Brain microvascular endothelial cell (primary cell): ENCODE measurements around the gene HMCN1.
"Not testable (repeated sequence)": the region's sequence is repeated elsewhere in the genome, so short reads cannot be mapped to it uniquely, and the experiment has no call there.

Experiments
- DNase-seq: peaks from one replicate; pipeline ENCODE4 v3.0.0-alpha.2; 2020
- H3K27ac ChIP-seq: fragments of 250-450 bp; sonication (Bioruptor Pico); 2 replicates; pipeline ENCODE4 v1.5.1; 2020; ENCODE audit warnings: mild to moderate bottlenecking, moderate library complexity
- H3K27me3 ChIP-seq: fragments of 250-450 bp; sonication (Bioruptor Pico); replicated peaks from 2 replicates; pipeline ENCODE4 v1.5.1; 2020; ENCODE audit warnings: mild to moderate bottlenecking
- H3K36me3 ChIP-seq: fragments of 250-450 bp; sonication (Bioruptor Pico); replicated peaks from 2 replicates; pipeline ENCODE4 v1.5.1; 2020; ENCODE audit warnings: mild to moderate bottlenecking
- H3K4me3 ChIP-seq: 2 replicates; pipeline ENCODE4 v1.5.1; 2011; ENCODE audit warnings: low read depth, mild to moderate bottlenecking, control low read depth, low read length, moderate library complexity
- in situ Hi-C: cut with HindIII; loops from 2 replicates; pipeline ENCODE4 v1.10.0; 2017; ENCODE audit warnings: low sequenced_read_pairs, low pct_ligation_motif_present
- TF ChIP-seq, protein P1 (sequence below): IDR thresholded peaks from 2 replicates; pipeline ENCODE4 v1.5.1; 2011; ENCODE audit warnings: low read depth, mild to moderate bottlenecking, moderate library complexity, low read length, control low read depth, inconsistent platforms; ENCODE audit errors: missing control alignments

Gene HMCN1

DNA sequence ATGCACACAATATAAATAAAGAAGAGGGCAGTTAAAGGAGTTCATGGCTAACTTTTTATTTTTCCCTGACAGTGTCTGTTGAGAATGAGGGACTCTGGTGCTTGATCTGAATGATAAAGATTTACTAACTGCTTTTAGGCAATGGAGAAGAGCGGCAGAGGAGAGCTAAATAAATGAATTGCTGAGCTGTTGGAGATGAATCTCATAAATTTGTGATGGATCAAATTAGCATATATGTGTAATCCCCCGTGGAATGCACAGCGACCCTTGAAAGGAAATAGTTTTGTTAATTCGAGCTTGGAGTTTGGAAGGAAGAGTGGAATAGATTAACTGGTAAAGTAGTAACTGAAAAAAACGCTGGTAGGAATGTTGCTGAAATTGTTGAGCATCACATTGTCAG, 40.2 kb downstream of the HMCN1 start:
- in situ Hi-C loops: no loop called here
- DNase-seq: no peak
- Histone ChIP-seq H3K27me3 (no peaks in the 10 kb centered on the region), H3K27ac (no peak overlapping the region), H3K4me3 (no peak overlapping the region), H3K36me3 (no peaks in the 10 kb centered on the region)
- TF ChIP-seq, protein P1, sequence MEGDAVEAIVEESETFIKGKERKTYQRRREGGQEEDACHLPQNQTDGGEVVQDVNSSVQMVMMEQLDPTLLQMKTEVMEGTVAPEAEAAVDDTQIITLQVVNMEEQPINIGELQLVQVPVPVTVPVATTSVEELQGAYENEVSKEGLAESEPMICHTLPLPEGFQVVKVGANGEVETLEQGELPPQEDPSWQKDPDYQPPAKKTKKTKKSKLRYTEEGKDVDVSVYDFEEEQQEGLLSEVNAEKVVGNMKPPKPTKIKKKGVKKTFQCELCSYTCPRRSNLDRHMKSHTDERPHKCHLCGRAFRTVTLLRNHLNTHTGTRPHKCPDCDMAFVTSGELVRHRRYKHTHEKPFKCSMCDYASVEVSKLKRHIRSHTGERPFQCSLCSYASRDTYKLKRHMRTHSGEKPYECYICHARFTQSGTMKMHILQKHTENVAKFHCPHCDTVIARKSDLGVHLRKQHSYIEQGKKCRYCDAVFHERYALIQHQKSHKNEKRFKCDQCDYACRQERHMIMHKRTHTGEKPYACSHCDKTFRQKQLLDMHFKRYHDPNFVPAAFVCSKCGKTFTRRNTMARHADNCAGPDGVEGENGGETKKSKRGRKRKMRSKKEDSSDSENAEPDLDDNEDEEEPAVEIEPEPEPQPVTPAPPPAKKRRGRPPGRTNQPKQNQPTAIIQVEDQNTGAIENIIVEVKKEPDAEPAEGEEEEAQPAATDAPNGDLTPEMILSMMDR: no peak

DNA sequence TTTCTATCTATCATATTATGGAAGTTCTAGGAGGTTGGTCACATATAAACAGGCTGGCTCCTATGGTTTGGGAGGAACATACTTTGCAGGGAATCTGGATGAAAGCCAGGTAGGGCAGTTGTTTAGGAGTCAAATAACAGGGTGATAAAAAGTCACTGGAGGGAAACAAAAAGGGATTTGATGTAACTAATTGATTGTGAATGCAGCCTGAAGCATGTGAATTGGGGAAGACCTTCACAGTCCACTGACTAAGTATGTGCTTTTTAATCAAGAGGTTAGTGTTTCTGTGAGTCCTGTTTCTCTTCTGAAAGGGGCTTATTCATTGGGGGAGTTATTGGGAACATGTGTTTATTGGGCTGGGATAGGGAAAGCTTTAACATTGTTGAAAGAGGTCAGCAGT, 41.3 kb downstream of the HMCN1 start:
- Histone ChIP-seq H3K27ac (no peak overlapping the region), H3K36me3 (no peaks in the 10 kb centered on the region), H3K27me3 (no peaks in the 10 kb centered on the region), H3K4me3 (no peak overlapping the region)
- in situ Hi-C loops: no loop called here
- TF ChIP-seq, protein P1: no peak
- no peak for DNase-seq

DNA sequence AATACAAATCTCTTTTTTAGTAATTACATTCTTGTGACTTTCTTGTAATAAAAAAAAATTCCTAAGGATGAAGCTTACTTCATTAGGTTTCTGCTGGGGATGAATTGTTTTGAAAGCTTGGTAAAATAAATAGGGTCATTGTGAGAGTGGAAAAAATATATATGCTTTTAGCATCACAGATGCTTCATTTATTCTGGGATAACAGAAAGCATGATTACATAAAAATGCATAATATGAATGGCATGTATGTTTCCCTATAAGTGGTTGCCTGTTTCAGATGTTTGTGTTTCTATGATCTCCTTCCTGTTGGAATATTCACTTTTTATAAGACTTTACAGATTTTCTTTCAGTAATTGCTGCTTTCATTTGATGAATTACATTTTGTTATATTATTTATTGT, 42.3 kb downstream of the HMCN1 start:
- in situ Hi-C loops: no loop called here
- TF ChIP-seq, protein P1: no peak

DNA sequence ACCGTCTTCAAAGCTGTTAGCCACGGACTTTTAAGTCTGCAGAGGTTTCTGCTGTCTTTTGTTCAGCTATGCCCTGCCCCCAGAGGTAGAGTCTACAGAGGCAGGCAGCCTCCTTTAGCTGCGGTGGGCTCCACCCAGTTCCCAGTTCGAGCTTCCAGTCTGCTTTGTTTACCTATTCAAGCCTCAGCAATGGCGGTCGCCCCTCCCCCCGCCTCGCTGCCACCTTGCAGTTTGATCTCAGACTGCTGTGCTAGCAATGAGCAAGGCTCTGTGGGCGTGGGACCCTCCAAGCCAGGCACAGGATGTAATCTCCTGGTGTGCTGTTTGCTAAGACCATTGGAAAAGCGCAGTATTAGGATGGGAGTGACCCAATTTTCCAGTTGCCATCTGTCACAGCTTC, 49.7 kb downstream of the HMCN1 start:
- H3K27me3 ChIP-seq, in situ Hi-C loops, H3K4me3 ChIP-seq, H3K27ac ChIP-seq, H3K36me3 ChIP-seq, DNase-seq: not testable (repeated sequence)

More for the DNA sequence above, 42.3 kb downstream of the HMCN1 start:
- H3K27me3 ChIP-seq: no peaks in the 10 kb centered on the region
- no peak overlapping the region for H3K4me3 ChIP-seq
- DNase-seq: no peak
- no peak overlapping the region for H3K27ac ChIP-seq
- no peaks in the 10 kb centered on the region for H3K36me3 ChIP-seq

DNA sequence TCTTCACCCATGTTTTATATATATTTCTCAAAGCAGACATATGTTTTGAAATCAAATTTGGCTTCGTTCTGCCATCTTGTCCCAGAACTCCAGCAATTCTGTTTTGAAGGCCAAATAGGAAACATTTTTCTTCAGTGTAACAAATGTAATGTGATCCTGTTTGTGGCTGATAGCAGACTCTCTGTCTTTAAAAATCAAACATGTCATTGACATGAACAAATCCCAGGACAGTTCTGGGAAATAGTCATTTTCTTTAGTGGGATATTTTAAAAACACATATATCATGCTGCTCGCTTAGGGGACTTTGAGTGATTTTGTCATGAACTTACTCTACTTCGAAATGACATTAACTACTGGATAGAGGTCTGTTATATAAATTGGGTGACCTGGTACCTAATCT, 51.4 kb downstream of the HMCN1 start:
- no peaks in the 10 kb centered on the region for H3K27me3 ChIP-seq
- no peak overlapping the region for H3K4me3 ChIP-seq
- H3K36me3 ChIP-seq: no peaks in the 10 kb centered on the region
- in situ Hi-C loops: no loop called here
- no peak overlapping the region for H3K27ac ChIP-seq
- TF ChIP-seq, protein P1: no peak
- DNase-seq: no peak

DNA sequence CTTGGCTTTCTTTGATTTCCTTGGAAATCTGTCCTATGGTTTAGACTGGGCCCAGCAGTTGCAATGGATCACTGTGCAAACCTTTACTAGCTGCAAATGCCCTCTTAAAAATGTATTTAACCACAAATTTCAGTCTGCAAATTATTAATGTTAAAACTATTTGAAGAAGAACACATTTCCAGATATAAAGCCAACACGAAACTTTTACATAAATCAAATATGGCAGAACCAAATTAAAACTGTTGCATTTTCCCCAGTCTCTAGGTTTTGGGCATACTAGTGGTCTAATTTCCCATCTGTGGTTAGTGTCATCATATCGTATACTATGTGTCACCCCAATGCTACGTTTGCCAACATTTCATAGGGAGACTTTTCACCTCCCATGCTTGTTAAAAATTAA, 52.3 kb downstream of the HMCN1 start:
- no peak overlapping the region for H3K27ac ChIP-seq
- in situ Hi-C loops: no loop called here
- TF ChIP-seq, protein P1: no peak
- DNase-seq: no peak
- no peaks in the 10 kb centered on the region for H3K36me3 ChIP-seq
- no peak overlapping the region for H3K4me3 ChIP-seq
- no peaks in the 10 kb centered on the region for H3K27me3 ChIP-seq

DNA sequence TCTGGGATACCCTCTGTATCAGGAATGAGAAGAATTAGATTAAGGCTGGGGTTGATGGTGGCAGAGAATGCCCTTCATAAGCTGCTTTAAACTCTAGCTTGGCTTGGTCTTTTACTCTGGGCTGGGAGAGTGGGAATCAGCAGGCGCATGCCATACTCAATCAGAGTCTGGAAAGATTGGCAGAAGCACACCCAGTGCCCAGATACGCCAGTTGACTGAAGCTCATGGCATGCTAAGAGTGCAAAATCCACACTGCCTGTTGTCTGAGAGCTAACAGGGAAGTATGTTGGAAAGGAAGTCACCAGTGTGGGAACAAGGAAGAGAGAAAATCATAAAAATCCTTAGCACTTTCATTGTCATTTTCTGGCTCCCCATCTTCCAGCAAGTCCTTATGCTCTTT, 53.0 kb downstream of the HMCN1 start:
- TF ChIP-seq, protein P1: no peak
- Histone ChIP-seq H3K36me3 (no peaks in the 10 kb centered on the region), H3K27me3 (no peaks in the 10 kb centered on the region), H3K27ac (no peak overlapping the region), H3K4me3 (no peak overlapping the region)
- no peak for DNase-seq
- in situ Hi-C loops: no loop called here
